Suprapubic skin (tissue), 4 donors: ENCODE measurements around the gene CELF5. TPM values are rescaled to one million over a fixed set of nuclear protein-coding genes. Genes with fewer than 3 reads are reported as not detected.

ENCODE experiments used
- DNase-seq, 2 donors: peaks; one replicate each; pipeline ENCODE4 v3.0.0-alpha.2; 2019; ENCODE audit warnings: low spot score in 2 of 2
- H3K27ac ChIP-seq: fragments of 200-600 bp; sonication (generic); one replicate; pipeline ENCODE4 v1.5.1; 2019
- H3K27me3 ChIP-seq: fragments of 200-600 bp; sonication (generic); one replicate; pipeline ENCODE4 v1.5.1; 2019
- H3K36me3 ChIP-seq: fragments of 200-600 bp; sonication (generic); one replicate; pipeline ENCODE4 v1.5.1; 2019
- H3K4me1 ChIP-seq: fragments of 200-600 bp; sonication (generic); one replicate; pipeline ENCODE4 v1.5.1; 2019
- H3K4me3 ChIP-seq: fragments of 200-600 bp; sonication (generic); one replicate; pipeline ENCODE4 v1.5.1; 2019; ENCODE audit warnings: mild to moderate bottlenecking
- H3K9me3 ChIP-seq: fragments of 200-600 bp; sonication (generic); one replicate; pipeline ENCODE4 v1.5.1; 2019
- CTCF ChIP-seq, 2 donors: fragments of 200-600 bp in 1 of 2; fragments of 450-650 bp in 1 of 2; sonication (generic) in 1 of 2; IDR thresholded peaks; one replicate each; pipeline ENCODE4 v1.5.1; 2016 to 2019; ENCODE audit warnings: antibody characterized with exemption in 2 of 2, mild to moderate bottlenecking in 1 of 2, moderate library complexity in 1 of 2
- EP300 ChIP-seq: sonication (generic); formaldehyde crosslinking; IDR thresholded peaks from one replicate; pipeline ENCODE4 v1.6.1; 2017; ENCODE audit warnings: antibody characterized with exemption
- POLR2A ChIP-seq, 2 donors: fragments of 450-650 bp; IDR thresholded peaks; one replicate each; pipeline ENCODE4 v1.6.1; 2017; ENCODE audit warnings: antibody characterized with exemption in 2 of 2, mild to moderate bottlenecking in 2 of 2, moderate library complexity in 2 of 2
- POLR2AphosphoS5 ChIP-seq, 3 donors: sonication (generic); formaldehyde crosslinking; IDR thresholded peaks; one replicate each; pipeline ENCODE4 v1.6.1; 2017; ENCODE audit warnings: antibody characterized with exemption in 3 of 3
- WGBS: methylation state at CpG from one replicate; pipeline ENCODE4 v1.1.5; 2018; 5-methylcytosine and 5-hydroxymethylcytosine counted together
- total RNA-seq, 4 donors: library from RNA; depleted of rRNA; stranded (reverse); fragments of >200 nt; gene quantifications; one replicate each; pipeline ENCODE4 v1.1.0, GENCODE V29; 2016

The CELF5 gene
- total RNA-seq, 4 donors from 2014 or later = 0.17 to 0.87 (median 0.64) TPM; not detected in 1

DNA sequence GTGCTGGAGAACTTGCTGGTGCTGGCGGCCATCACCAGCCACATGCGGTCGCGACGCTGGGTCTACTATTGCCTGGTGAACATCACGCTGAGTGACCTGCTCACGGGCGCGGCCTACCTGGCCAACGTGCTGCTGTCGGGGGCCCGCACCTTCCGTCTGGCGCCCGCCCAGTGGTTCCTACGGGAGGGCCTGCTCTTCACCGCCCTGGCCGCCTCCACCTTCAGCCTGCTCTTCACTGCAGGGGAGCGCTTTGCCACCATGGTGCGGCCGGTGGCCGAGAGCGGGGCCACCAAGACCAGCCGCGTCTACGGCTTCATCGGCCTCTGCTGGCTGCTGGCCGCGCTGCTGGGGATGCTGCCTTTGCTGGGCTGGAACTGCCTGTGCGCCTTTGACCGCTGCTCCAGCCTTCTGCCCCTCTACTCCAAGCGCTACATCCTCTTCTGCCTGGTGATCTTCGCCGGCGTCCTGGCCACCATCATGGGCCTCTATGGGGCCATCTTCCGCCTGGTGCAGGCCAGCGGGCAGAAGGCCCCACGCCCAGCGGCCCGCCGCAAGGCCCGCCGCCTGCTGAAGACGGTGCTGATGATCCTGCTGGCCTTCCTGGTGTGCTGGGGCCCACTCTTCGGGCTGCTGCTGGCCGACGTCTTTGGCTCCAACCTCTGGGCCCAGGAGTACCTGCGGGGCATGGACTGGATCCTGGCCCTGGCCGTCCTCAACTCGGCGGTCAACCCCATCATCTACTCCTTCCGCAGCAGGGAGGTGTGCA is 45.3 kb upstream of the CELF5 start:
- Histone ChIP-seq H3K27ac (no peak overlapping the region), H3K27me3 (no peaks in the 10 kb centered on the region), H3K4me1 (peaks cover 16% of the 10 kb centered on the region), H3K9me3 (no peaks in the 10 kb centered on the region), H3K36me3 (no peaks in the 10 kb centered on the region), H3K4me3 (peak overlapping the region; percentile 14)
- WGBS = 88% methylated on average over 19 of the region's 52 CpGs
- TF ChIP-seq CTCF (IDR thresholded peaks at IDR 0.05) (no peak), EP300 (no peak), POLR2A (IDR thresholded peaks at IDR 0.05) (no peak), POLR2AphosphoS5 (IDR thresholded peaks at IDR 0.05) (no peak)
- DNase-seq = no peak

- Histone ChIP-seq H3K9me3 (no peaks in the 10 kb centered on the region), H3K4me1 (peaks cover 17% of the 10 kb centered on the region), H3K36me3 (no peaks in the 10 kb centered on the region), H3K27ac (no peak overlapping the region), H3K4me3 (peak overlapping the region; percentile 14), H3K27me3 (no peaks in the 10 kb centered on the region)
- 93% methylated on average over 23 of the region's 31 CpGs for WGBS
- TF ChIP-seq CTCF (IDR thresholded peaks at IDR 0.05) (no peak), POLR2A (IDR thresholded peaks at IDR 0.05) (no peak), EP300 (no peak), POLR2AphosphoS5 (IDR thresholded peaks at IDR 0.05) (no peak)
- peak in 1 of 2 donors; percentile 65 for DNase-seq
Observed at GRCh38 chr19:3179739-3180293, 44.6 kb upstream of the CELF5 start.

GRCh38 chr19:3183721-3184641 is 40.5 kb upstream of the CELF5 start:
- no peak for TF ChIP-seq POLR2A (IDR thresholded peaks at IDR 0.05)
- no peak for TF ChIP-seq EP300
- TF ChIP-seq CTCF (IDR thresholded peaks at IDR 0.05) = no peak
- no peak for TF ChIP-seq POLR2AphosphoS5 (IDR thresholded peaks at IDR 0.05)
- 80% methylated on average over 13 of the region's 13 CpGs for WGBS
- Histone ChIP-seq H3K36me3 (no peaks in the 10 kb centered on the region), H3K4me1 (peaks cover 33% of the 10 kb centered on the region), H3K9me3 (no peaks in the 10 kb centered on the region), H3K4me3 (no peak overlapping the region), H3K27ac (no peak overlapping the region), H3K27me3 (no peaks in the 10 kb centered on the region)
- no peak for DNase-seq

DNA sequence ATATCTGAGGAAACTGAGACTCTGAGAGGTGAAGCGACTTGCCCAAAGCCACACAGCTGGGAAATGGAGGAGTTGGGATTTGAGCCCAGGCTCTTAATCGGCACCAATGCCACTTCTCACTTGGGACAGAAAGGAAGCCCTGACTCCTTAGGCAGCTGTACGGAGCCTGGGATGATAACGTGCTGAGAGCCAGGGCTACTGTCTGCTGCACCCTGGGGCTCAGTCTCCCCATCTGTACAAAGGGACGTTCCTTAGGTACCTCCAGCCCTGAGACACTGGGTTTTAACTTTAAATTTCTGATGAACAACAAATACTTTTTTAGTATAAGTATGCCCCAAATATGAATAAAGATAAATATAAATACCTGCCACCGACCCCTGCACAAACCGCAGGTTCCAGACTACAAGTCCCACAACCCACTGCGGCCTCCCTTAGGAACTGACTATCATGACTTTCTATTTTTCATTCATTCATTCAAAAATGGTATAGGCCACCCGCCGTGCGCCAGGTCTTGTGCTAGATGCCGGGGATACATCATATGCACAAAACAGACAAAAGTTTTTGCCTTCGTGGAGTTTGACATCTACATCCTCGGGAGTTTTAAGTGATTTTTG is 39.5 kb upstream of the CELF5 start:
- no peak for DNase-seq

More for the DNA sequence above, 39.5 kb upstream of the CELF5 start:
- peak overlapping the region; percentile 91 for H3K4me3 ChIP-seq
- H3K36me3 ChIP-seq = no peaks in the 10 kb centered on the region
- H3K4me1 ChIP-seq = peaks cover 33% of the 10 kb centered on the region
- no peak overlapping the region for H3K27ac ChIP-seq
- H3K9me3 ChIP-seq = no peaks in the 10 kb centered on the region
- no peaks in the 10 kb centered on the region for H3K27me3 ChIP-seq
- TF ChIP-seq POLR2A (IDR thresholded peaks at IDR 0.05) (no peak), CTCF (IDR thresholded peaks at IDR 0.05) (no peak)
- WGBS = 13% methylated on average over 14 of the region's 14 CpGs
